Ovary (tissue), 9 donors: ENCODE data around the gene ARHGEF40. TPM values are rescaled to one million over a fixed set of nuclear protein-coding genes. Genes with fewer than 3 reads are reported as not detected.

Experiments used
- DNase-seq, 5 donors: peaks; one replicate each; pipeline ENCODE4 v3.0.0-alpha.2; 2019 to 2020
- H3K27ac ChIP-seq, 2 donors: fragments of 200-600 bp; one replicate each; pipeline versions ENCODE4 v1.5.1 to v1.8.0; 2019 to 2022
- H3K27me3 ChIP-seq: fragments of 200-600 bp; one replicate; pipeline ENCODE4 v1.8.0; 2022
- H3K36me3 ChIP-seq: fragments of 200-600 bp; sonication (generic); one replicate; pipeline ENCODE4 v1.5.1; 2019
- H3K4me1 ChIP-seq: one replicate; pipeline ENCODE4 v1.8.1; 2013; ENCODE audit warnings: mild to moderate bottlenecking, moderate library complexity; ENCODE audit not compliant: insufficient read depth
- H3K4me3 ChIP-seq: fragments of 200-600 bp; sonication (generic); one replicate; pipeline ENCODE4 v1.5.1; 2017
- H3K9me3 ChIP-seq, 2 donors: fragments of 200-600 bp in 1 of 2; sonication (generic) in 1 of 2; one replicate each; pipeline versions ENCODE4 v1.5.1 to v1.8.1; 2013 to 2019; ENCODE audit warnings: mild to moderate bottlenecking in 1 of 2, moderate library complexity in 1 of 2
- CTCF ChIP-seq, 3 donors: fragments of 450-650 bp in 2 of 3; fragments of 200-600 bp in 1 of 3; IDR thresholded peaks; one replicate each; pipeline versions ENCODE4 v1.5.1 to v1.8.0; 2016 to 2022; ENCODE audit warnings: antibody characterized with exemption in 3 of 3, mild to moderate bottlenecking in 1 of 3
- EP300 ChIP-seq: sonication (generic); formaldehyde crosslinking; IDR thresholded peaks from one replicate; pipeline ENCODE4 v1.6.1; 2017; ENCODE audit warnings: antibody characterized with exemption
- POLR2A ChIP-seq: fragments of 450-650 bp; IDR thresholded peaks from one replicate; pipeline ENCODE4 v1.6.1; 2017; ENCODE audit warnings: antibody characterized with exemption, mild to moderate bottlenecking, moderate library complexity
- WGBS, 3 donors: extraction: QIAGEN DNeasy Blood & Tissue Kit in 1 of 3; methylation state at CpG; one replicate each; pipeline versions ENCODE4 v1.1.5 to v1.1.7; 2013 to 2017; 5-methylcytosine and 5-hydroxymethylcytosine counted together
- intact Hi-C, 4 donors: fragments of 100-400 bp; cut with DNase I; formaldehyde crosslinking; loops; one replicate each; pipeline versions ENCODE4 v1.11.0 to v1.15.1; 2022 to 2023
- polyA plus RNA-seq, 2 donors: library from polyadenylated mRNA; stranded (reverse); fragments of 200-250 nt in 1 of 2; fragments of 350-450 nt in 1 of 2; fragmentation: Illumina TruSeq in 1 of 2; extraction: RNeasy Lipid Tissue Mini Kit (QIAGEN cat#74804) in 1 of 2; gene quantifications; one replicate each; pipeline ENCODE4 v1.2.3, GENCODE V29; 2013 to 2014
- total RNA-seq, 7 donors: library from RNA; depleted of rRNA in 2 of 7; stranded (reverse); fragments of >200 nt in 2 of 7; fragmentation: NEBNext Ultra II Directional in 3 of 7; extraction: Animal tissue kit (Norgen Biotek cat#: 25700) in 3 of 7; gene quantifications; one replicate each; pipeline versions ENCODE4 v1.1.0 to v1.2.4, GENCODE V29; 2016 to 2023
- donor health status: DM: no; HTN: no; CAD: no; lungs with moderate emphysema.
- donor health status: DM: no; HTN: no; CAD: no.
- donor health status: Bipolar disorder and iron deficiency.
- donor health status: DM: yes; HTN: yes; CAD: no.
- donor health status: DM: no; HTN: no; CAD: no.
- donor health status: DM: yes; HTN: yes; CAD: no.

Gene ARHGEF40
- total and polyA plus RNA-seq, 9 donors: 29.8 to 98.3 (median 52.4) TPM

- 73 to 84% (median 77%) methylated on average over 5 of the region's 5 CpGs for WGBS, 3 donors
- no peak for DNase-seq
- Histone ChIP-seq H3K4me1 (peaks cover 19% of the 10 kb centered on the region), H3K36me3 (no peaks in the 10 kb centered on the region), H3K9me3 (no peaks in the 10 kb centered on the region), H3K4me3 (no peak overlapping the region), H3K27me3 (no peaks in the 10 kb centered on the region), H3K27ac (no peak overlapping the region)
- TF ChIP-seq POLR2A: no peak
- TF ChIP-seq CTCF (IDR thresholded peaks at IDR 0.05): no peak
- no peak for TF ChIP-seq EP300
- intact Hi-C loops: no loop called here
Measured at GRCh38 chr14:21032326-21033132, 37.6 kb upstream of the ARHGEF40 start.

- Histone ChIP-seq H3K9me3 (no peaks in the 10 kb centered on the region), H3K36me3 (no peaks in the 10 kb centered on the region), H3K4me3 (no peak overlapping the region), H3K27me3 (no peaks in the 10 kb centered on the region), H3K4me1 (peaks cover 23% of the 10 kb centered on the region), H3K27ac (no peak overlapping the region)
- no peak for DNase-seq
- intact Hi-C loops: no loop called here
- 82 to 94% (median 89%) methylated on average over 4 of the region's 4 CpGs for WGBS, 3 donors
- TF ChIP-seq CTCF (IDR thresholded peaks at IDR 0.05) (no peak), EP300 (no peak), POLR2A (no peak)
Measured at GRCh38 chr14:21033133-21033698, 36.9 kb upstream of the ARHGEF40 start.

- TF ChIP-seq CTCF (IDR thresholded peaks at IDR 0.05) (no peak), EP300 (no peak), POLR2A (no peak)
- Histone ChIP-seq H3K4me3 (no peak within 1 kb of the TSS), H3K36me3 (no peaks in the 10 kb centered on the region), H3K4me1 (peaks cover 25% of the 10 kb centered on the region), H3K9me3 (no peaks in the 10 kb centered on the region), H3K27ac (peak within 1 kb of the TSS in 1 of 2 donors; percentile 44), H3K27me3 (no peaks in the 10 kb centered on the region)
- intact Hi-C loops: no loop called here
- DNase-seq: no peak
- WGBS, 3 donors: 32 to 39% (median 37%) methylated on average over 5 of the region's 5 CpGs
Measured at GRCh38 chr14:21034707-21035106, 35.4 kb upstream of the ARHGEF40 start, which contains the start of gene RNASE13. Gene RNASE13 (minus strand): TSS chr14:21034807. CDS start chr14:21034288, 519 bp downstream.

GRCh38 chr14:21036751-21037150 is 33.4 kb upstream of the ARHGEF40 start:
- Histone ChIP-seq H3K4me3 (no peak overlapping the region), H3K27me3 (no peaks in the 10 kb centered on the region), H3K9me3 (no peaks in the 10 kb centered on the region), H3K4me1 (peaks cover 24% of the 10 kb centered on the region), H3K27ac (no peak overlapping the region), H3K36me3 (no peaks in the 10 kb centered on the region)
- 95 to 98% (median 95%) methylated on average over 7 of the region's 7 CpGs for WGBS, 3 donors
- TF ChIP-seq POLR2A (no peak), CTCF (IDR thresholded peaks at IDR 0.05) (no peak)
- no peak for DNase-seq
- intact Hi-C loops: no loop called here
